SIG-M5 (cell line): Measurements from ENCODE around the gene SYT3.
"Not testable (repeated sequence)": the region's sequence is repeated elsewhere in the genome, so short reads cannot be mapped to it uniquely, and the experiment has no call there.

Experiments used
- DNase-seq: peaks from one replicate; lab custom pipeline; 2025; lab: John Stamatoyannopoulos, UW

SYT3 gene

DNA sequence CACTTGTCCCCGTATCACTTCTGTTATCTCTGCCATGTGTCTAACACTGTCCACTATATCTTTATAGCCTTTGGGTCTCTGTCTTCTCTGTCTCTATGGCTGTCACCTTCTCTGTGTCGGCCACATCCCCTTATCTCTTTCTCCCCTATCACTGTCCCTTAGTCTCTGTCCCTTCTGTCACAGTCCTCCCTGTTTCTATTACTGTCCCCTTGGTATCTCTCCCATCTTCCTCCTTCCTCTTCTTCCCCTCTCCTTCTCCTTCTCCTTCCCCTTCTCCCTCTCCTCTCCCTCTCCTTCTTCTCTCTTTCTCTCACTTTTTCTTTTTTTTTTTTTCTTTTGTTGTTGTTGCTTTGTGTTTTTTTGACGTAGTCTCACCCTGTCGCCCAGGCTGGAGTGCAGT is 36.7 kb downstream of the SYT3 start:
- no peak for DNase-seq

DNA sequence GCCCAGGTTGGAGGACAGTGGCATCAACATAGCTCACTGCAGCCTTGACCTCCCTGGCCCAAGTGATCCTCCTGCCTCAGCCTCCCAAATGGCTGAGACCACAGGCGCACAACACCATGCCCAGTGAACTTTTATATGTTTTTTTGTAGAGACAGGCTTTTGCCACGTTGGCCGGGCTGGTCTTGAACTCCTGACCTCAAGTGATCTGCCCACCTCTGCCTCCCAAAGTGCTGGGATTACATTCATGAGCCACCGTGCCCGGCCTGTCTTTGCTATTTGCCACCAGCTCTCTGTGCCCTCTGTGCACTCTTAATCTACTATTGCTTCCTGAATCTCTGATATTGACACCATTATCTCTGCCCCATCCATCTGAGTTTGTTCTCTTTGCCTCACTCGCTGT is 37.2 kb downstream of the SYT3 start:
- DNase-seq: no peak

- no peak for DNase-seq
These were observed 37.6 kb downstream of the SYT3 start for GRCh38 chr19:50602089-50602422.

- DNase-seq: no peak
These were observed 38.1 kb downstream of the SYT3 start for GRCh38 chr19:50601407-50602088.

DNA sequence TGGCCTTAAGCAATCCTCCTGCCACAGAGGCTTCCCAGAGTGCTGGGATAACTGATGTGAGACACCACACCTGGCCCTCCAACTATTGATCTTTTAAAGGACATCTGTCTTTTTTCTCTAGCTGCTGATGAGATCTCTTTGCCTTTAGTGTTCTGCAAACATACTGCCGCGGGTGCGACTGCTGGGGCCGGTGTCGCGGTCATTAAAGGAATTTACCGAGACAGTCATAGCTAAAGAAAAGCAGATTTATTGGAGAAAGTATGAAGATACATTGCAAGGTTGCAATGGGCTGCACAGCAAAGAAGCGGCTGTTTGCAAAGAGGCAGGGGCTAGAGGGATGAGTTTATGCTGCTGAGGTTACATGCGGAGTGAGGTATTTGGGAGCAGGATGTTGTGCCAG is 40.3 kb downstream of the SYT3 start:
- no peak for DNase-seq

GRCh38 chr19:50590191-50590590 is 49.5 kb downstream of the SYT3 start:
- DNase-seq: no peak

- not testable (repeated sequence) for DNase-seq
These were observed 57.7 kb downstream of the SYT3 start for GRCh38 chr19:50581795-50582660.

DNA sequence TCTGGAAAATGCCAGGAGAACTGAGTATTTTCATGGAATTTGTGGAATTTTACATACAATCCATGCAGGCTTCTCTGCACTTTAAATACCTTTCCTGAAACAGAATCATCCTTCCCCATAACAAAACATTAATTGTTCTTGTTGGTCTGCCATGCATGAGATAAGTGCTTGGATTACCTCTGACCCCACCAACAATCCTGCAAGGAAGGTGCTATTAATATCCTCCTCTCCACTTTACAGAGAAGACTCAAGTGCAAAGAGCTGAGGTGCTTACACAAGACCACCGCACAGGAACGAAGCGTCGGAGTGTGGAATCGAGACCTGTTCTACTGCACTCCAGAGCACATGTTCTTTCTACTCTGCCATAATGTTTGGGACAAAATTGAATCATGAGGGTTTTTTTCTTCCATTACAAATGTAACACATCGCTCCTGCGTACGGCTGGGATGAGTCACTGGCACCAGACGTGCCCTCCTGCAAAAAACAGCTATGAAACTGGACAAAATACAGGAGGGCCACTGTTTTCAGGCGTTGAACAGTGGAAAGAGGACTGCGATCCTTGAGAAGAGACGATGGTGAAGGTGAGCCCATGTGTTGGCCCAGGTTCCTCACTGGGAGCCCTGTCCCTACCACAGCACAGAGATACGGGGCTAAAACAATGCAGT is 58.6 kb downstream of the SYT3 start:
- no peak for DNase-seq

DNA sequence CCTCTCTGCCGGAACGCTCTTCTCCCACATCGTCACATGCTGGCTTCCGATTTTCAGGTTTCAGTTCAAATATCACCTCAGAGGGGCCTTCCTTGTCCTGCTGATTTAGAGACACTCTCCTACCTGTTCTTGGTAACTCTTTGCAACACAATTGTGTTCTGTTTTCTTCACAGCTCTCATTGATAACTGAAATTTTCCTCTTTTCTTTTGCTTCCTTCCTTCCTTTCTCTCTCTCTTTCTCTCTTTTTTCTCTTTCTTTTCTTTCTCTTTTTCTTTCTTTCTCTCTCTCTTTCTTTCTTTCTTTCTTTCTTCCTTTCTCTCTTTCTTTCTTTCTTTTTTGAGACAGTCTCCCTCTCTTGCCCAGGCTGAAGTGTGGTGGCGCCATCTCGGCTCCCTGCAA is 59.4 kb downstream of the SYT3 start:
- no peak for DNase-seq

GRCh38 chr19:50576769-50577168 is 62.9 kb downstream of the SYT3 start:
- DNase-seq: not testable (repeated sequence)

DNA sequence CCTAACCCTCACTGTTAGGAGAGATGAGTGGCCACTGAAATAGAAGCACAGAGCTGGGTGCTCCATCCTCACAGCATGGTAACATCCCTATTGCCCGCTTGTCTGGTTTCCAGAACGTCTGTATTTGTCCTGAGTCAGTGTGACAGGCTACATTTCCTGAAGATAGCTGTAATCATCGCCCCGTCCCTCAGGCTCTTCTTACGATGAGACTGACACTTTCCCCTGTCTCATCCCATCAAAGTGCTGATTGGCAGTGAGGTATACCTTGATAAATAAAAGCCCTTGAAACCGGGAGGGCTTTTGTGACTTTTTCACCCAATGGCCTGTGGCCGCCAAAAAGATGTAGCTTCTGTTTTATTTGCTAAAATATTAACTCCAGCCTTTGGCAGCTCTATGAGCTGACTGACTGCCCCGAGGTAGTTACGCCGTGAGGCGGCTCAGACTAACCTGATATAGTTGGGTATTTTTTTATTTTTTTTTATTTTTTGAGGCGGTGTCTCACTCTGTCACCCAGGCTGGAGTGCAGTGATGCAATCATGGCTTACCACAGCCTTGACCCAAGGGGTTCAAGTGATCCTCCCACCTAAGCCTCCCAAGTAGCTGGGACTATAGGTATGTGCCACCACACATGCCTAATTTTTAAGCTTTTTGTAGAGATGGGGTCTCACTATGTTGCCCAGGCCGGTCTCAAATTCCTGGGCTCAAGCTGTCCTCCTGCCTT is 65.8 kb downstream of the SYT3 start:
- DNase-seq: no peak
